SH-SY5Y (cell line): ENCODE results near the gene PIEZO2.

Source experiments
- GATA2 ChIP-seq: IDR thresholded peaks from 2 replicates; pipeline ENCODE4 v1.6.1; 2011; ENCODE audit warnings: mild to moderate bottlenecking, low read depth, low read length
- GATA3 ChIP-seq: IDR thresholded peaks from 2 replicates; pipeline ENCODE4 v1.6.1; 2011; ENCODE audit warnings: low read depth, mild to moderate bottlenecking, low read length, moderate library complexity

- TF ChIP-seq GATA2 (no peak), GATA3 (no peak)
Observed at GRCh38 chr18:10789180-10789579, 360.2 kb downstream of the PIEZO2 start.
